Kidney (tissue), 14 donors: ENCODE data around the gene C1R. TPM values are rescaled to one million over a fixed set of nuclear protein-coding genes. Genes with fewer than 3 reads are reported as not detected.
A peak's percentile ranks its signal among the peaks of the same experiment; 100 is the strongest.

Source experiments
- DNase-seq, 5 donors: peaks; one replicate each; pipeline ENCODE4 v3.0.0-alpha.2; 2013 to 2020
- FAIRE-seq: peaks from 2 replicates; lab custom pipeline; 2012; peaks lifted over from hg19 to GRCh38; lab: Jason Lieb, UNC
- H3K27ac ChIP-seq, 2 donors: one replicate each; pipeline ENCODE4 v1.7.0; 2013; ENCODE audit warnings: low read depth in 2 of 2, low read length in 2 of 2, inconsistent platforms in 1 of 2
- H3K27me3 ChIP-seq: one replicate; pipeline ENCODE4 v1.7.1; 2013; ENCODE audit warnings: low read length, inconsistent platforms; ENCODE audit not compliant: control insufficient read depth, insufficient read depth
- H3K36me3 ChIP-seq, 3 donors: one replicate each; pipeline versions ENCODE4 v1.7.0 to v1.7.1; 2013; ENCODE audit warnings: low read length in 3 of 3, control low read depth in 1 of 3, inconsistent platforms in 1 of 3; ENCODE audit not compliant: insufficient read depth in 3 of 3, control insufficient read depth in 2 of 3
- H3K4me1 ChIP-seq, 3 donors: one replicate each; pipeline versions ENCODE4 v1.7.0 to v1.7.1; 2013; ENCODE audit warnings: low read length in 3 of 3, inconsistent platforms in 1 of 3, low read depth in 1 of 3; ENCODE audit not compliant: control insufficient read depth in 2 of 3, insufficient read depth in 2 of 3
- H3K4me3 ChIP-seq, 3 donors: one replicate each; pipeline versions ENCODE4 v1.7.0 to v1.8.1; 2013; ENCODE audit warnings: low read length in 3 of 3, control low read depth in 1 of 3, inconsistent platforms in 1 of 3
- H3K9ac ChIP-seq, 3 donors: one replicate each; pipeline versions ENCODE4 v1.7.0 to v1.7.1; 2013; ENCODE audit warnings: low read length in 3 of 3, control low read depth in 1 of 3, inconsistent platforms in 1 of 3
- H3K9me3 ChIP-seq, 3 donors: one replicate each; pipeline versions ENCODE4 v1.7.0 to v1.7.1; 2013; ENCODE audit warnings: low read length in 3 of 3, control low read depth in 1 of 3, inconsistent platforms in 1 of 3; ENCODE audit not compliant: control insufficient read depth in 2 of 3, insufficient read depth in 1 of 3
- CTCF ChIP-seq: IDR thresholded peaks from 3 replicates; pipeline ENCODE4 v1.5.1; 2012; ENCODE audit warnings: mild to moderate bottlenecking, moderate library complexity, borderline replicate concordance; ENCODE audit not compliant: insufficient read depth; ENCODE audit errors: extremely low read depth
- intact Hi-C: fragments of 100-400 bp; cut with DNase I; formaldehyde crosslinking; loops from one replicate; pipeline ENCODE4 v1.11.1; 2022
- polyA plus RNA-seq: library from polyadenylated mRNA; stranded (reverse); fragments of 350-450 nt; fragmentation: Illumina TruSeq; extraction: RNeasy Lipid Tissue Mini Kit (QIAGEN cat#74804); gene quantifications from one replicate; pipeline ENCODE4 v1.2.3, GENCODE V29; 2014; ENCODE audit warnings: low read depth, low replicate concordance; ENCODE audit not compliant: insufficient read depth
- total RNA-seq: library from RNA; stranded (reverse); fragmentation: NEBNext Ultra II Directional; extraction: Animal tissue kit (Norgen Biotek cat#: 25700); gene quantifications from one replicate; pipeline ENCODE4 v1.2.1, GENCODE V29; 2021
- donor health status: control.
- donor health status: control.
- donor health status: control.
- donor health status: control.
- donor health status: control.
- donor health status: DM: yes; HTN: yes; CAD: no.
- donor health status: Normal renal cell carcinoma (clear cell type).

C1R gene
- total and polyA plus RNA-seq, 2 donors from 2014 or later = 183 to 514 TPM

- no peak overlapping the region for H3K9ac ChIP-seq
- DNase-seq = peak in 1 of 5 donors; percentile 17
- peaks cover 0 to 2% (median 0%) of the 10 kb centered on the region in 3 donors for H3K4me1 ChIP-seq
- intact Hi-C loops = no loop called here
- FAIRE-seq = no peak
- peaks cover 0 to 4% (median 0%) of the 10 kb centered on the region in 3 donors for H3K36me3 ChIP-seq
- no peaks in the 10 kb centered on the region for H3K9me3 ChIP-seq
- no peak overlapping the region for H3K4me3 ChIP-seq
- TF ChIP-seq CTCF = no peak
- H3K27me3 ChIP-seq = no peaks in the 10 kb centered on the region
- H3K27ac ChIP-seq = no peak overlapping the region
These were observed 22.6 kb upstream of the C1R start for GRCh38 chr12:7114851-7115250.

GRCh38 chr12:7114008-7114407 is 21.8 kb upstream of the C1R start:
- DNase-seq (peak in 1 of 5 donors; percentile 13), FAIRE-seq (no peak)
- Histone ChIP-seq H3K36me3 (peaks cover 0 to 4% (median 0%) of the 10 kb centered on the region in 3 donors), H3K4me1 (peaks cover 0 to 6% (median 0%) of the 10 kb centered on the region in 3 donors), H3K9ac (no peak overlapping the region), H3K27me3 (no peaks in the 10 kb centered on the region), H3K4me3 (no peak overlapping the region), H3K9me3 (no peaks in the 10 kb centered on the region), H3K27ac (no peak overlapping the region)
- TF ChIP-seq CTCF = no peak
- intact Hi-C loops = no loop called here

- Histone ChIP-seq H3K27me3 (no peaks in the 10 kb centered on the region), H3K9ac (no peak overlapping the region), H3K36me3 (peaks cover 0 to 4% (median 0%) of the 10 kb centered on the region in 3 donors), H3K4me1 (peaks cover 0 to 6% (median 0%) of the 10 kb centered on the region in 3 donors), H3K27ac (no peak overlapping the region), H3K9me3 (no peaks in the 10 kb centered on the region), H3K4me3 (no peak overlapping the region)
- peak; percentile 77 for TF ChIP-seq CTCF
- FAIRE-seq = no peak
- intact Hi-C loops = no loop called here
- DNase-seq = peak in 3 of 5 donors; percentile 33 to 58 (median 45)
These were observed 21.2 kb upstream of the C1R start for GRCh38 chr12:7113389-7113871.

GRCh38 chr12:7112041-7112440 is 19.8 kb upstream of the C1R start:
- Histone ChIP-seq H3K36me3 (peaks cover 0 to 4% (median 0%) of the 10 kb centered on the region in 3 donors), H3K9ac (no peak overlapping the region), H3K27me3 (no peaks in the 10 kb centered on the region), H3K4me3 (no peak overlapping the region), H3K27ac (no peak overlapping the region), H3K9me3 (no peaks in the 10 kb centered on the region), H3K4me1 (peaks cover 0 to 10% (median 0%) of the 10 kb centered on the region in 3 donors)
- intact Hi-C loops = no loop called here
- TF ChIP-seq CTCF = no peak
- FAIRE-seq = no peak
- DNase-seq = no peak
